Breast epithelium (tissue), 4 donors: Measurements from ENCODE around the gene RNU2-63P. TPM values are rescaled to one million over a fixed set of nuclear protein-coding genes. Genes with fewer than 3 reads are reported as not detected.
"Not testable (repeated sequence)": the region's sequence is repeated elsewhere in the genome, so short reads cannot be mapped to it uniquely, and the experiment has no call there.

Source experiments
- DNase-seq, 2 donors: peaks; one replicate each; pipeline ENCODE4 v3.0.0-alpha.2; 2019; ENCODE audit warnings: low spot score in 2 of 2
- H3K27ac ChIP-seq, 2 donors: fragments of 200-600 bp; sonication (generic) in 1 of 2; one replicate each; pipeline ENCODE4 v1.5.1; 2016 to 2019; ENCODE audit warnings: mild to moderate bottlenecking in 1 of 2
- H3K27me3 ChIP-seq, 2 donors: fragments of 200-600 bp; sonication (generic) in 1 of 2; one replicate each; pipeline versions ENCODE4 v1.5.1 to v1.6.0; 2017 to 2019; ENCODE audit warnings: control low read depth in 1 of 2, mild to moderate bottlenecking in 1 of 2
- H3K36me3 ChIP-seq: fragments of 200-600 bp; one replicate; pipeline ENCODE4 v1.5.1; 2019
- H3K4me1 ChIP-seq, 2 donors: fragments of 200-600 bp; sonication (generic); one replicate each; pipeline ENCODE4 v1.5.1; 2016 to 2019; ENCODE audit warnings: control low read depth in 1 of 2
- H3K4me3 ChIP-seq, 3 donors: fragments of 200-600 bp; sonication (generic); 1 replicate in 2 of 3; 2 replicates in 1 of 3; pipeline ENCODE4 v1.5.1; 2016 to 2019; ENCODE audit warnings: mild to moderate bottlenecking in 3 of 3, moderate library complexity in 2 of 3
- H3K9me3 ChIP-seq, 2 donors: fragments of 200-600 bp; sonication (generic) in 1 of 2; one replicate each; pipeline ENCODE4 v1.5.1; 2016 to 2019; ENCODE audit warnings: control low read depth in 1 of 2
- intact Hi-C: fragments of 100-400 bp; cut with DNase I; formaldehyde crosslinking; loops from one replicate; pipeline ENCODE4 v1.15.1; 2023; ENCODE audit warnings: low total_unique reads
- total RNA-seq, 3 donors: library from RNA; depleted of rRNA; stranded (reverse); fragments of >200 nt; gene quantifications; one replicate each; pipeline ENCODE4 v1.1.0, GENCODE V29; 2016

The RNU2-63P gene
- total RNA-seq, 3 donors from 2014 or later, result not detected

GRCh38 chr2:87981182-87981581, 35.2 kb downstream of the RNU2-63P start:
- H3K4me3 ChIP-seq, intact Hi-C loops, H3K9me3 ChIP-seq, H3K27ac ChIP-seq, DNase-seq, H3K27me3 ChIP-seq, H3K4me1 ChIP-seq, H3K36me3 ChIP-seq: not testable (repeated sequence)

DNA sequence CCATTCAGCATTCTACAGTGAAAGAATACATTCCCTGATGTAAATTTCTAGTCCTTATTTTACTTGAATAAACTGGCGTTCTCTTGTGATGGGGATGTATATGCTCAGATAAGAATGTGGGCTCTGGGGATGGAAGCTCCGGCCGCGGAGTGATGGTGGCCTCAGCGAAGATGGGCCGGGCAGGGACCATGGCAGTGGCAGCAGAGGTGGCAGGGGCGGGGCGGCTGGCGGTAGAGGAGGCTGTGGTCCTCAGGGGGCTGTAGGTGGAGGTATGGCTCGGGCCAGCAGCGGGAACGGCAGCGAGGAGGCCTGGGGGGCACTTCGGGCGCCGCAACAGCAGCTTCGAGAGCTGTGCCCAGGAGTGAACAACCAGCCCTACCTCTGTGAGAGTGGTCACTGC, 44.0 kb downstream of the RNU2-63P start:
- H3K4me3 ChIP-seq, DNase-seq, intact Hi-C loops, H3K9me3 ChIP-seq, H3K36me3 ChIP-seq, H3K27me3 ChIP-seq, H3K4me1 ChIP-seq, H3K27ac ChIP-seq: not testable (repeated sequence)

Other genes starting within 250 kb of the RNU2-63P start
- 1 to 10 TPM; 2.4 to 4.3 (median 2.9) TPM for gene RGPD2, start 190.8 kb downstream of the RNU2-63P start, total RNA-seq
- gene KRCC1, start 39.2 kb upstream of the RNU2-63P start, total RNA-seq, result 10 to 100 TPM; 34.1 to 44.8 (median 39.2) TPM
- 1 to 10 TPM in 1 of 3 donors, under 1 TPM in 1, not detected in 1; 0.29 to 3.3 TPM for gene SMYD1, start 51.3 kb upstream of the RNU2-63P start, total RNA-seq
- gene FABP1, start 111.5 kb upstream of the RNU2-63P start, total RNA-seq, result 10 to 100 TPM in 1 of 3 donors, not detected in 2; 20.0 TPM
- gene THNSL2, start 153.8 kb upstream of the RNU2-63P start, total RNA-seq, result 10 to 100 TPM; 35.7 to 40.2 (median 38.5) TPM